Stimulated activated CD4-positive, alpha-beta T cell treated with anti-CD3 and anti-CD28 coated beads, TNF-alpha, amount 100 ng/mL, for 1 hour (primary cell): ENCODE measurements around the gene UBL4B.

ENCODE experiments used
- DNase-seq, 3 donors: peaks; one replicate each; pipeline ENCODE4 v3.0.0-alpha.2; 2020; ENCODE audit warnings: low read depth in 3 of 3, low spot score in 1 of 3

The UBL4B gene

GRCh38 chr1:110152133-110152785 is 40.0 kb downstream of the UBL4B start:
- DNase-seq, result no peak

GRCh38 chr1:110153407-110153950 is 41.2 kb downstream of the UBL4B start:
- DNase-seq, result no peak

- DNase-seq, result peak in 2 of 3 donors; percentile 6 to 16
Measured at GRCh38 chr1:110155878-110156522, 43.8 kb downstream of the UBL4B start.

- DNase-seq, result no peak
Measured at GRCh38 chr1:110158261-110158660, 46.0 kb downstream of the UBL4B start.

GRCh38 chr1:110159168-110159567 is 46.9 kb downstream of the UBL4B start:
- DNase-seq, result no peak

GRCh38 chr1:110160538-110161100 is 48.4 kb downstream of the UBL4B start:
- no peak for DNase-seq

- DNase-seq, result no peak
Measured at GRCh38 chr1:110161165-110161564, 48.9 kb downstream of the UBL4B start.

- DNase-seq, result no peak
Measured at GRCh38 chr1:110161849-110162248, 49.6 kb downstream of the UBL4B start.
